Measurements from ENCODE around the gene CRB2. TPM values are rescaled to one million over a fixed set of nuclear protein-coding genes. Genes with fewer than 3 reads are reported as not detected.

CRB2 gene
- total and polyA plus RNA-seq, 2 of the 4 experiments (the other 2 are of a cell fraction), result not detected

DNA sequence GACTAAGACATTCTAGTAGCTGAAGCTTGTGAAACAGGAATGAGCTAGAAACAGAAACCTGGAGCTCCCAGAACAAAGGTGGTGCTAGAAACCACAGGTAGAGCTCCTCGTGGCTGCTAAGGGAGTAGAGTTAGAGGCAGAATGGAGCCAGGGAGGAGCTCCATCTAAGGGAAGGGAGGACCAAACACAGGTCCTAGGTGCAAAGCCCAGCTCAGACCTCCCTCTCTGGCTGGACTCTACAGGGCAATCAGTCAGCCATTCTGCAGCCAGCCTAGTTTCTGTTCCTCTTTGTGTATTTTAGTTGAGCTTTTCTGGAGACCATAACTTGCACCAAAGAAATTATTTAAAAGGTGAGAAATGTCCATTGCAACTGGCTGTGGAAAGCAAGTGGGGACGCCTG lies 70.4 kb downstream of the CRB2 start:
- no peak overlapping the region for H2AFZ ChIP-seq (replicated peaks; ENCODE audit: low read length, poor library complexity)
- no peak overlapping the region for H2AK5ac ChIP-seq (ENCODE audit: low read depth, low read length)
- H3K18ac ChIP-seq (ENCODE audit: low read depth, low read length), result no peak overlapping the region
- no peak overlapping the region for H4K5ac ChIP-seq (ENCODE audit: low read depth, low read length)
- TF ChIP-seq BHLHE40 (IDR thresholded peaks at IDR 0.05; ENCODE audit: low read depth, low read length), result no peak
- TF ChIP-seq POLR2A (IDR thresholded peaks at IDR 0.05; ENCODE audit: low read depth, low read length), result no peak
- no peak overlapping the region for H3K56ac ChIP-seq (ENCODE audit: extremely low read depth, insufficient read depth, low read length)
- POLR2A ChIA-PET (ENCODE audit: unreplicated experiment), result no interaction called here
- H3K27me3 ChIP-seq (ENCODE audit: control insufficient read depth, insufficient read depth, low read length), result no peaks in the 10 kb centered on the region
- no peak overlapping the region for H2BK120ac ChIP-seq (ENCODE audit: low read depth, low read length)
- no peaks in the 10 kb centered on the region for H3K4me1 ChIP-seq (ENCODE audit: control insufficient read depth, insufficient read depth, low read length)
- no peak overlapping the region for H3K9ac ChIP-seq (ENCODE audit: low read depth, low read length)
- H3K4ac ChIP-seq (ENCODE audit: low read depth, low read length), result no peak overlapping the region
- intact Hi-C loops (cut with micrococcal nuclease) (no loop called here), dilution Hi-C loops (cut with HindIII; ENCODE audit: low sequenced_read_pairs, unreplicated experiment) (no loop called here), in situ Hi-C loops (cut with MboI; ENCODE audit: low sequenced_read_pairs) (no loop called here)
- H3K27ac ChIP-seq (ENCODE audit: insufficient read depth, low read length), result no peak overlapping the region
- H2BK15ac ChIP-seq (ENCODE audit: low read depth, low read length), result no peak overlapping the region
- no peak overlapping the region for H2BK20ac ChIP-seq (ENCODE audit: low read depth, low read length)
- no peak overlapping the region for H4K91ac ChIP-seq (ENCODE audit: insufficient read depth, low read depth, low read length)
- no peaks in the 10 kb centered on the region for H3K36me3 ChIP-seq (ENCODE audit: control insufficient read depth, insufficient read depth, low read length)
- DNase-seq (no peak), ATAC-seq (ENCODE audit: low read depth) (no peak)
- H3K79me1 ChIP-seq (ENCODE audit: low read depth in 1 of 2, low read length in 2 of 2), result no peaks in the 10 kb centered on the region
- H3K4me3 ChIP-seq (ENCODE audit: insufficient read depth, low read depth, low read length), result no peak overlapping the region
- CTCF ChIA-PET, result no interaction called here
- no peak overlapping the region for H3K14ac ChIP-seq (replicated peaks; ENCODE audit: low read depth, low read length)
- H4K20me1 ChIP-seq (ENCODE audit: insufficient read depth, low read length), result no peaks in the 10 kb centered on the region
- H3K23ac ChIP-seq (ENCODE audit: low read depth, low read length), result no peak overlapping the region
- H3K4me2 ChIP-seq (ENCODE audit: low read depth, low read length), result no peak overlapping the region
- no peak overlapping the region for H2BK5ac ChIP-seq (ENCODE audit: low read depth, low read length, poor library complexity, severe bottlenecking)
- H3K9me1 ChIP-seq (ENCODE audit: insufficient read depth, low read length), result no peaks in the 10 kb centered on the region; the same call in 1 of the 2 replicates
- BruUV-seq (replicated peaks), result no TSS peak
- H4K8ac ChIP-seq (ENCODE audit: low read depth in 2 of 2, low read length in 2 of 2), result no peak overlapping the region
- no peak overlapping the region for H2AK9ac ChIP-seq (replicated peaks; ENCODE audit: low read depth, low read length, poor library complexity)
- WGBS, 2 experiments (ENCODE audit: extremely low coverage in 2 of 2, insufficient read length in 1 of 2), result no CpG with 5 or more reads among the region's 2 CpGs
- no peaks in the 10 kb centered on the region; the same call in 1 of the 2 replicates for H3K9me3 ChIP-seq (ENCODE audit: control insufficient read depth, insufficient read depth, low read length)

Small RNA genes lying within 50 kb of the gene (microRNA-seq; reads per million reads assigned to microRNA genes)
- gene MIR601 (ENCODE audit: insufficient read depth in 1 of 2, insufficient read length in 1 of 2, unreplicated experiment in 1 of 2), result 0 reads per million in 2 experiments

Small RNA genes lying within 50 kb of the gene (small RNA-seq; reads per million reads assigned to genes)
- gene MIR601, result 0 reads per million in 5 experiments

Other genes starting within 250 kb of the CRB2 start
- 2.5 and 3.9 TPM in 2 replicates for gene STRBP, start 87.6 kb upstream of the CRB2 start, total RNA-seq (2012; rRNA removed)
- gene STRBP, start 87.6 kb upstream of the CRB2 start, polyA plus RNA-seq (2012; rRNA removed), result 1.6 and 2.1 TPM in 2 replicates

Data from IMR-90 (cell line).